Smooth muscle cell (in vitro differentiated cells): ENCODE results near the gene RELN. TPM values are rescaled to one million over a fixed set of nuclear protein-coding genes. Genes with fewer than 3 reads are reported as not detected.

Experiments
- DNase-seq: peaks from one replicate; lab custom pipeline; 2025; ENCODE audit not compliant: unreplicated experiment; lab: John Stamatoyannopoulos, UW
- H2AFZ ChIP-seq: fragments of 200-600 bp; sonication (generic); 2 replicates; pipeline ENCODE4 v1.6.0; 2016; ENCODE audit warnings: antibody characterized with exemption, low read depth, mild to moderate bottlenecking
- H3F3A ChIP-seq: fragments of 200-600 bp; sonication (generic); 2 replicates; pipeline ENCODE4 v1.6.0; 2017; ENCODE audit warnings: antibody characterized with exemption, low read depth
- H3K27ac ChIP-seq: fragments of 200-600 bp; sonication (generic); 2 replicates; pipeline ENCODE4 v1.5.1; 2016; ENCODE audit warnings: low read depth, mild to moderate bottlenecking
- H3K27me3 ChIP-seq: fragments of 200-600 bp; sonication (generic); 2 replicates; pipeline ENCODE4 v1.6.1; 2016; ENCODE audit warnings: low read depth, mild to moderate bottlenecking
- H3K36me3 ChIP-seq: fragments of 200-600 bp; sonication (generic); 2 replicates; pipeline ENCODE4 v1.5.1; 2016; ENCODE audit warnings: low read depth
- H3K4me1 ChIP-seq: fragments of 200-600 bp; sonication (generic); 2 replicates; pipeline ENCODE4 v1.5.1; 2016; ENCODE audit warnings: low read depth
- H3K4me2 ChIP-seq: fragments of 200-600 bp; sonication (generic); 2 replicates; pipeline ENCODE4 v1.6.0; 2016; ENCODE audit warnings: mild to moderate bottlenecking
- H3K4me3 ChIP-seq: fragments of 200-600 bp; sonication (generic); 2 replicates; pipeline ENCODE4 v1.5.1; 2016; ENCODE audit warnings: mild to moderate bottlenecking
- H3K79me2 ChIP-seq: fragments of 200-600 bp; sonication (generic); 2 replicates; pipeline ENCODE4 v1.6.0; 2016; ENCODE audit warnings: low read depth, mild to moderate bottlenecking
- H3K9ac ChIP-seq: fragments of 200-600 bp; sonication (generic); 2 replicates; pipeline ENCODE4 v1.6.0; 2016; ENCODE audit warnings: low read depth
- H3K9me3 ChIP-seq: fragments of 200-600 bp; sonication (generic); replicated peaks from 2 replicates; pipeline ENCODE4 v1.5.1; 2016; ENCODE audit warnings: low read depth
- H4K20me1 ChIP-seq: fragments of 200-600 bp; sonication (generic); 2 replicates; pipeline ENCODE4 v1.6.0; 2016; ENCODE audit warnings: low read depth
- CTCF ChIP-seq: fragments of 200-600 bp; sonication (generic); IDR thresholded peaks from 2 replicates; pipeline ENCODE4 v1.5.1; 2017; ENCODE audit warnings: borderline replicate concordance, mild to moderate bottlenecking, antibody characterized with exemption; ENCODE audit not compliant: insufficient read depth, poor library complexity, severe bottlenecking
- WGBS: methylation state at CpG from one replicate; pipeline ENCODE4 v1.1.7; 2016; ENCODE audit warnings: low lambda C conversion rate; 5-methylcytosine and 5-hydroxymethylcytosine counted together
- polyA plus RNA-seq: library from polyadenylated mRNA; unstranded; fragments of >200 nt; fragmentation: Nextera tagmentation; extraction: Ambion mirVana; gene quantifications from 2 replicates; pipeline ENCODE4 v1.2.1, GENCODE V29; 2016
- total RNA-seq: library from RNA; depleted of rRNA; stranded (reverse); fragments of >200 nt; gene quantifications from 2 replicates; pipeline ENCODE4 v1.2.3, GENCODE V29; 2014

RELN gene
- total and polyA plus RNA-seq, 2 experiments from 2014 or later = 0.90 TPM; not detected in 1

GRCh38 chr7:103636153-103636552, 353.3 kb downstream of the RELN start:
- H2AFZ ChIP-seq = no peak overlapping the region
- H4K20me1 ChIP-seq = no peaks in the 10 kb centered on the region
- H3K4me1 ChIP-seq = no peaks in the 10 kb centered on the region
- H3K27ac ChIP-seq = no peak overlapping the region
- H3F3A ChIP-seq = no peaks in the 10 kb centered on the region
- no peaks in the 10 kb centered on the region for H3K79me2 ChIP-seq
- H3K9ac ChIP-seq = no peak overlapping the region
- H3K4me2 ChIP-seq = no peak overlapping the region
- TF ChIP-seq CTCF = no peak
- no peak for DNase-seq
- no peaks in the 10 kb centered on the region for H3K9me3 ChIP-seq
- H3K36me3 ChIP-seq = no peaks in the 10 kb centered on the region
- WGBS = 77% methylated on average over 5 of the region's 5 CpGs
- H3K27me3 ChIP-seq = no peaks in the 10 kb centered on the region
- H3K4me3 ChIP-seq = no peak overlapping the region

GRCh38 chr7:103632972-103633371, 356.5 kb downstream of the RELN start:
- Histone ChIP-seq H3K4me1 (no peaks in the 10 kb centered on the region), H2AFZ (no peak overlapping the region), H3K27ac (no peak overlapping the region), H3K4me2 (no peak overlapping the region), H3K27me3 (no peaks in the 10 kb centered on the region), H3K4me3 (no peak overlapping the region), H3K36me3 (no peaks in the 10 kb centered on the region), H3K9ac (no peak overlapping the region), H3F3A (no peaks in the 10 kb centered on the region), H4K20me1 (no peaks in the 10 kb centered on the region), H3K9me3 (no peaks in the 10 kb centered on the region), H3K79me2 (no peaks in the 10 kb centered on the region)
- WGBS = 79% methylated on average over 1 of the region's 1 CpG
- DNase-seq = no peak
- TF ChIP-seq CTCF = no peak

GRCh38 chr7:103632005-103632639, 357.3 kb downstream of the RELN start:
- H4K20me1 ChIP-seq = no peaks in the 10 kb centered on the region
- H3K36me3 ChIP-seq = no peaks in the 10 kb centered on the region
- H3K4me3 ChIP-seq = no peak overlapping the region
- H3K79me2 ChIP-seq = no peaks in the 10 kb centered on the region
- H3K4me2 ChIP-seq = no peak overlapping the region
- no peak overlapping the region for H3K9ac ChIP-seq
- H3K9me3 ChIP-seq = no peaks in the 10 kb centered on the region
- no peaks in the 10 kb centered on the region for H3K27me3 ChIP-seq
- no peaks in the 10 kb centered on the region for H3K4me1 ChIP-seq
- H2AFZ ChIP-seq = no peak overlapping the region
- no peak for DNase-seq
- 61% methylated on average over 5 of the region's 5 CpGs for WGBS
- H3K27ac ChIP-seq = no peak overlapping the region
- TF ChIP-seq CTCF = no peak
- no peaks in the 10 kb centered on the region for H3F3A ChIP-seq

- DNase-seq = no peak
- no peaks in the 10 kb centered on the region for H3K79me2 ChIP-seq
Observed at GRCh38 chr7:103630318-103630717, 359.1 kb downstream of the RELN start.

More at GRCh38 chr7:103630318-103630717, 359.1 kb downstream of the RELN start:
- Histone ChIP-seq H3K4me1 (no peaks in the 10 kb centered on the region), H3K9ac (no peak overlapping the region), H4K20me1 (no peaks in the 10 kb centered on the region), H3K27me3 (no peaks in the 10 kb centered on the region), H3K9me3 (no peaks in the 10 kb centered on the region), H2AFZ (no peak overlapping the region), H3F3A (no peaks in the 10 kb centered on the region), H3K36me3 (no peaks in the 10 kb centered on the region), H3K4me2 (no peak overlapping the region), H3K27ac (no peak overlapping the region), H3K4me3 (no peak overlapping the region)
- no peak for TF ChIP-seq CTCF
- 94% methylated on average over 2 of the region's 2 CpGs for WGBS
